GM12878 (cell line): ENCODE data around the gene SLC24A4. TPM values are rescaled to one million over a fixed set of nuclear protein-coding genes. Genes with fewer than 3 reads are reported as not detected.

Experiments
- ATAC-seq: fragments of 200-7000 bp; cut with Tn5 transposase; 3 replicates; pipeline ENCODE4 v1.9.1; 2020; ENCODE audit warnings: mild to moderate bottlenecking, moderate library complexity
- BruUV-seq: library from RNA; stranded (reverse); fragments of 400-500 nt; replicated peaks from 2 replicates; lab custom pipeline; 2021; lab: Mats Ljungman, UMichigan
- CTCF ChIA-PET: fragments of 300-600 bp; sonication (Branson Sonifier 250); formaldehyde crosslinking; extraction: SDS; loops from one replicate; lab custom pipeline; 2021; ENCODE audit warnings: inconsistent platforms; lab: Yijun Ruan, JAX
- POLR2A ChIA-PET: fragments of 350-600 bp; formaldehyde crosslinking; extraction: SDS; loops from one replicate; lab custom pipeline; 2021; ENCODE audit warnings: inconsistent platforms; lab: Charles Lee
- RAD21 ChIA-PET: fragments of 300-600 bp; sonication (Branson Sonifier 250); formaldehyde crosslinking; loops from one replicate; lab custom pipeline; 2023; ENCODE audit warnings: antibody characterized with exemption; ENCODE audit not compliant: unreplicated experiment; lab: Charles Lee
- SMC1A ChIA-PET: fragments of 300-600 bp; sonication (Branson Sonifier 250); formaldehyde crosslinking; loops from one replicate; lab custom pipeline; 2023; ENCODE audit not compliant: unreplicated experiment, uncharacterized antibody; lab: Charles Lee
- DNase-seq: peaks from one replicate; pipeline ENCODE4 v3.0.0-alpha.2; 2011; ENCODE audit warnings: low read depth, low spot score
- FAIRE-seq: peaks from 3 replicates; lab custom pipeline; 2011; peaks lifted over from hg19 to GRCh38; lab: Jason Lieb, UNC
- H2AFZ ChIP-seq: 2 replicates; pipeline ENCODE4 v1.6.0; 2011; ENCODE audit warnings: low read depth, low read length, control low read depth; ENCODE audit not compliant: control insufficient read depth
- H3K27ac ChIP-seq: 2 replicates; pipeline ENCODE4 v1.5.1; 2011; ENCODE audit warnings: control low read depth; ENCODE audit not compliant: control insufficient read depth, insufficient read depth
- H3K27me3 ChIP-seq, 2 experiments: replicated peaks in 1 of 2; 2 replicates each; pipeline versions ENCODE4 v1.6.0 to v1.6.1; 2011; ENCODE audit warnings: low read length in 1 of 2; ENCODE audit not compliant: control insufficient read depth in 2 of 2, insufficient read depth in 2 of 2
- H3K36me3 ChIP-seq, 2 experiments: 2 replicates each; pipeline ENCODE4 v1.5.1; 2011; ENCODE audit warnings: low read length in 1 of 2; ENCODE audit not compliant: control insufficient read depth in 2 of 2, insufficient read depth in 2 of 2
- H3K4me1 ChIP-seq: 2 replicates; pipeline ENCODE4 v1.6.1; 2011; ENCODE audit warnings: mild to moderate bottlenecking, low read length, moderate library complexity, mixed read lengths; ENCODE audit not compliant: control insufficient read depth, insufficient read depth
- H3K4me2 ChIP-seq: 2 replicates; pipeline ENCODE4 v1.6.0; 2011; ENCODE audit warnings: control low read depth; ENCODE audit not compliant: control insufficient read depth, insufficient read depth
- H3K4me3 ChIP-seq: fragments of 200-600 bp; sonication (generic); 2 replicates; pipeline ENCODE4 v1.5.1; 2016
- H3K79me2 ChIP-seq: 2 replicates; pipeline ENCODE4 v1.6.0; 2011; ENCODE audit warnings: low read length; ENCODE audit not compliant: control insufficient read depth, insufficient read depth
- H3K9ac ChIP-seq: 2 replicates; pipeline ENCODE4 v1.8.0; 2011; ENCODE audit warnings: low read length, control low read depth, mixed read lengths; ENCODE audit not compliant: control insufficient read depth, insufficient read depth
- H3K9me3 ChIP-seq: replicated peaks from 3 replicates; pipeline ENCODE4 v1.5.1; 2011; ENCODE audit warnings: mild to moderate bottlenecking, low read length; ENCODE audit not compliant: control insufficient read depth, insufficient read depth
- H4K20me1 ChIP-seq: 2 replicates; pipeline ENCODE4 v1.6.0; 2011; ENCODE audit not compliant: control insufficient read depth, insufficient read depth
- FOXM1 ChIP-seq: IDR thresholded peaks from 2 replicates; pipeline ENCODE4 v1.6.1; 2012; ENCODE audit warnings: low read depth, mild to moderate bottlenecking, inconsistent platforms, low read length, moderate library complexity
- HDAC6 ChIP-seq: fragments of 200-600 bp; sonication (generic); IDR thresholded peaks from one replicate; pipeline ENCODE4 v1.8.0; 2017; ENCODE audit warnings: antibody characterized with exemption; ENCODE audit not compliant: unreplicated experiment
- IRF3 ChIP-seq: fragments of 450-650 bp; IDR thresholded peaks from 2 replicates; pipeline ENCODE4 v1.6.1; 2014; ENCODE audit warnings: mild to moderate bottlenecking
- NFYA ChIP-seq: IDR thresholded peaks from 2 replicates; pipeline ENCODE4 v1.6.1; 2011; ENCODE audit warnings: low read depth, mild to moderate bottlenecking, low read length, improper control_type of control experiment, borderline replicate concordance
- POLR2A ChIP-seq: IDR thresholded peaks from 2 replicates; pipeline ENCODE4 v1.6.1; 2011; ENCODE audit warnings: low read depth, mild to moderate bottlenecking, low read length
- RB1 ChIP-seq: fragments of 450-650 bp; formaldehyde crosslinking; IDR thresholded peaks from 2 replicates; pipeline ENCODE4 v1.6.1; 2017; ENCODE audit warnings: mild to moderate bottlenecking, borderline replicate concordance
- SUZ12 ChIP-seq: fragments of 200-600 bp; sonication (generic); IDR thresholded peaks from one replicate; pipeline ENCODE4 v1.6.1; 2018; ENCODE audit warnings: antibody characterized with exemption, mild to moderate bottlenecking; ENCODE audit not compliant: unreplicated experiment
- WGBS: methylation state at CpG from one replicate; pipeline ENCODE4 v1.1.6; 2016; ENCODE audit warnings: low lambda C conversion rate; ENCODE audit not compliant: insufficient replicate concordance, insufficient coverage; ENCODE audit errors: missing lambda C conversion rate; 5-methylcytosine and 5-hydroxymethylcytosine counted together
- in situ Hi-C: fragments of 300-500 bp; cut with MboI; formaldehyde crosslinking; loops from 9 replicates; pipeline ENCODE4 v1.14.3; 2018; ENCODE audit warnings: mixed read lengths
- intact Hi-C: fragments of 100-400 bp; cut with micrococcal nuclease; formaldehyde crosslinking; loops from one replicate; pipeline ENCODE4 v1.14.2; 2022; ENCODE audit not compliant: unreplicated experiment
- polyA plus RNA-seq, 11 experiments: library from polyadenylated mRNA; depleted of rRNA in 4 of 11; unstranded in 6 of 11; stranded (reverse) in 5 of 11; fragments of >200 nt; fragmentation: Nextera tagmentation in 4 of 11; fragmentation: Illumina TruSeq in 1 of 11; extraction: Ambion mirVana in 4 of 11; extraction: Trizol in 1 of 11; gene quantifications; 1 replicate in 1 of 11; 2 replicates in 10 of 11; pipeline versions ENCODE4 v1.2.1 to v1.2.3, GENCODE V29; 2011 to 2016; ENCODE audit warnings: inconsistent platforms in 2 of 11, missing spikeins in 2 of 11, low read depth in 1 of 11
- total RNA-seq, 4 experiments: library from RNA; depleted of rRNA in 3 of 4; stranded (reverse); fragments of >200 nt in 3 of 4; fragmentation: Illumina TruSeq in 1 of 4; extraction: Trizol in 1 of 4; gene quantifications; 2 replicates each; pipeline versions ENCODE4 v1.2.1 to v1.2.3, GENCODE V29; 2013 to 2021

The SLC24A4 gene
- total and polyA plus RNA-seq, 10 of the 15 experiments (the other 5 are each of a cell fraction or from before 2014, with no cell fraction given) = under 0.01 to 0.46 (median 0.04) TPM; not detected in 5

GRCh38 chr14:92481811-92482555, 159.0 kb downstream of the SLC24A4 start:
- TF ChIP-seq POLR2A = no peak
- no peak for TF ChIP-seq IRF3
- TF ChIP-seq HDAC6 = no peak
- TF ChIP-seq FOXM1 = no peak
- TF ChIP-seq RB1 = no peak
- no peak for TF ChIP-seq NFYA
- no peak for TF ChIP-seq SUZ12
- ChIA-PET SMC1A (interaction anchor here (1.0 kb wide), 1 partner anchor 33 kb away, joined by 3 read pairs; no protein-coding TSS in a partner anchor), CTCF (no interaction called here), RAD21 (no interaction called here), POLR2A (no interaction called here)
- DNase-seq (no peak), FAIRE-seq (no peak), ATAC-seq (no peak)
- no peak overlapping the region for H3K4me2 ChIP-seq
- H3K4me1 ChIP-seq = no peaks in the 10 kb centered on the region
- no peaks in the 10 kb centered on the region for H3K79me2 ChIP-seq
- no peak overlapping the region for H3K9ac ChIP-seq
- no peaks in the 10 kb centered on the region; the same call in 1 of the 2 replicates for H4K20me1 ChIP-seq
- BruUV-seq = no TSS peak
- no peak overlapping the region for H2AFZ ChIP-seq
- in situ Hi-C loops (no loop called here), intact Hi-C loops (no loop called here)
- WGBS = 36% methylated on average over 1 of the region's 1 CpG
- no peaks in the 10 kb centered on the region; a peak in 1 of 4 replicates for H3K27me3 ChIP-seq
- no peak overlapping the region for H3K4me3 ChIP-seq
- no peaks in the 10 kb centered on the region; the same call in 2 of the 3 replicates for H3K9me3 ChIP-seq
- no peaks in the 10 kb centered on the region for H3K36me3 ChIP-seq
- H3K27ac ChIP-seq = no peak overlapping the region
